Measurements from ENCODE around the gene UGT2B10.
"Not testable (repeated sequence)": the region's sequence is repeated elsewhere in the genome, so short reads cannot be mapped to it uniquely, and the experiment has no call there.

UGT2B10 gene

DNA sequence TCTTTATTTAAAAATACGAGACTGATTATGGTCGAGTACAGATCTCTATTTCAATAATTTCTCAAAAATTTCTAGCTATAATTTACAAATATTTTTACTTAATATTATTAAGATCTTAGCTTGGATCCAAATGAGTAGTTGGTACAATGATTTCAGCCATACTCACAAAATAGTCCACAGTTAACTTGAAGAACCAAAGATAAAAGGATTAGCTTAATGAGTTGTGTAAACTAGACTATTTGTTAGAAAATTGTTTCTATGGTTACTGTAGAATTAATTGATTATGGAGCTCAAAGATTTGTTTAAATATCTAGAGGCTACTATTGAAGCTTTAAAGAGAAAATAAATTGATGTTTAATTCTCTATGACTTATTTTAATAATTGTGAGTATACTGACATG lies 1.6 kb downstream of the UGT2B10 start:
- no peaks in the 10 kb centered on the region for H3K9me3 ChIP-seq (ENCODE audit: control insufficient read depth, low read length)
- H3K36me3 ChIP-seq (ENCODE audit: control insufficient read depth, insufficient read depth, low read length): no peaks in the 10 kb centered on the region
- H3K4me1 ChIP-seq (ENCODE audit: control insufficient read depth, insufficient read depth, low read length): no peaks in the 10 kb centered on the region
- H3K27me3 ChIP-seq (ENCODE audit: control insufficient read depth, insufficient read depth, low read length, poor library complexity, severe bottlenecking): no peaks in the 10 kb centered on the region
- H3K4me3 ChIP-seq (ENCODE audit: insufficient read depth, low read depth, low read length): no peak overlapping the region
- no peak overlapping the region for H3K27ac ChIP-seq (ENCODE audit: insufficient read depth, low read depth, low read length, poor library complexity, severe bottlenecking)
- WGBS, 2 experiments: no CpG with 5 or more reads among the region's 2 CpGs

DNA sequence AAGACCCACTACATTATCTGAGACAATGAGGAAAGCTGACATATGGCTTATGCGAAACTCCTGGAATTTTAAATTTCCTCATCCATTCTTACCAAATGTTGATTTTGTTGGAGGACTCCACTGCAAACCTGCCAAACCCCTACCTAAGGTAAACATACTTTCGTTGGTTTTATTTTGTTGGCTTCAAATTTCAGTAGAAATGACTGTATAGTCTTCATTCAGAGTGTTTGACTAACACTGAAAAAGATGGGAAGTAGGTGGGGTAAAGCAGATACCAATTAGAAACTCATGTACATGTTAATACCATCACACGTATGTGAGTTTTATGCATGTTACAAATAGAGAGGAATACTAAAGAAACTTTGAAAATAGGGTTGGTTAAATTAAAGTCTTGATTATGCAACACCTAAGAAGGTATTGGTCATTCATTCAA lies 2.3 kb downstream of the UGT2B10 start:
- WGBS, 2 experiments: 75 to 100% methylated on average over 1 to 2 of the region's 3 CpGs
- H3K4me1 ChIP-seq (ENCODE audit: control insufficient read depth, insufficient read depth, low read length); H3K27me3 ChIP-seq (ENCODE audit: control insufficient read depth, insufficient read depth, low read length, poor library complexity, severe bottlenecking); H3K4me3 ChIP-seq (ENCODE audit: insufficient read depth, low read depth, low read length); H3K27ac ChIP-seq (ENCODE audit: insufficient read depth, low read depth, low read length, poor library complexity, severe bottlenecking); H3K9me3 ChIP-seq (ENCODE audit: control insufficient read depth, low read length); H3K36me3 ChIP-seq (ENCODE audit: control insufficient read depth, insufficient read depth, low read length): not testable (repeated sequence)

DNA sequence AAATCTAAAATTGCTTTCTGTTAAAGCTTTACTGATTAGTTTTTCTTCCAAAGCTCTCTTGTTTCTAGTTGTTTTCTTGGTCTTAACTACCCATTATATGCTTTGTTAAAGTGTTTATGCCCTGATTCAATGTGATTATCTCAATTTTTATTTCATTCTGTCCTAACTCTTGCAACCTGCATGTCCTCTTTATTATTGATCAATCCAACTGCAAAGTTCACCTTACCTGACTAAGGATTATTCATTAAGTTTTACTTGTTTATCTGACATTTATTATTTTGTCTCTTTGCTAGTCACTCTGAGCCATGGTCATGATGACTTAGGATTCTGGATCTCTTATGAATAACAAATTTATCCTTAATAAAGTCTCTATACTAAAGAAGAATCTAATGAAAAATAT lies 15.8 kb downstream of the UGT2B10 start:
- Histone ChIP-seq H3K9me3 (ENCODE audit: control insufficient read depth, low read length) (no peaks in the 10 kb centered on the region), H3K36me3 (ENCODE audit: control insufficient read depth, insufficient read depth, low read length) (no peaks in the 10 kb centered on the region), H3K4me1 (ENCODE audit: control insufficient read depth, insufficient read depth, low read length) (no peaks in the 10 kb centered on the region), H3K27ac (ENCODE audit: insufficient read depth, low read depth, low read length, poor library complexity, severe bottlenecking) (no peak overlapping the region), H3K4me3 (ENCODE audit: insufficient read depth, low read depth, low read length) (no peak overlapping the region), H3K27me3 (ENCODE audit: control insufficient read depth, insufficient read depth, low read length, poor library complexity, severe bottlenecking) (no peaks in the 10 kb centered on the region)

DNA sequence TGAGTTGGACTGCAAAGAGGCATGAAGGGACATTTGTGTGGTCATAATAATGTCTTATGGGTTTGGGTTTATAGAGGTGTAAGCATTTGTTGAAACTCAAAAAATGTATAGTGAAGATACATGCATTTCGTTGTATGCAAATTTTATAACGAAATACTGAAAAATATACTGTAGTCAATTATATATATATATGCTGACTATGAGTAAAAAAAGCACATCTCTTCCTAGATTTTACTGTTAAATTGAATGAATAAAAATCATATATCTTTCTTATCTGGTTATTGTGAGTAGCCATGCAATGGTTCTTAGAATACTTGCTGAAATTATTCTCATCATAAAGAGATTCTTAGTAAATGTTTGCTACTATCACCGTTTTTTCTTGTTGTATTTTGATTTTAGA lies 34.5 kb downstream of the UGT2B10 start:
- no peaks in the 10 kb centered on the region for H3K36me3 ChIP-seq (ENCODE audit: control insufficient read depth, insufficient read depth, low read length)
- 89 to 100% methylated on average over 1 of the region's 3 CpGs for WGBS, 2 experiments
- H3K4me3 ChIP-seq (ENCODE audit: insufficient read depth, low read depth, low read length): no peak overlapping the region
- H3K4me1 ChIP-seq (ENCODE audit: control insufficient read depth, insufficient read depth, low read length): no peaks in the 10 kb centered on the region
- no peak overlapping the region for H3K27ac ChIP-seq (ENCODE audit: insufficient read depth, low read depth, low read length, poor library complexity, severe bottlenecking)
- H3K27me3 ChIP-seq (ENCODE audit: control insufficient read depth, insufficient read depth, low read length, poor library complexity, severe bottlenecking): no peaks in the 10 kb centered on the region
- no peaks in the 10 kb centered on the region for H3K9me3 ChIP-seq (ENCODE audit: control insufficient read depth, low read length)

DNA sequence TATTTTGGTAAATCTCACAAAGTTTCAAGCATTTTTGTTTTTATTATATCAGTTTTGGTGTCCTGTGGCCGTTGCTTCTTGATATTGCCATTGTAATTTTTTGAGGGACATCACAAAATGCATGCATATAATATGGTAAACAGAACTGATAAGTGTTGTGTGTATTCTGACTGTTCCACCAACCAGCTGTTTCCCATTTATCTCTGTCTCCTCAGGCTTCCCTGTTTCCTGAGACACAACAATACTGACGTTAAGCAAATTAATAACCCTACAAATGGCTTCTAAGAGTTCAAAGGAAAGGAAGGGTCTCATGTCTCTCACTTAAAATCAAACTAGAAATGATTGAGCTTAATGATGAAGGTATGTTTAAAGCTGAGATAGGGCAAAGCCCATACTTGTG lies 40.0 kb downstream of the UGT2B10 start:
- H3K9me3 ChIP-seq (ENCODE audit: control insufficient read depth, low read length): no peaks in the 10 kb centered on the region
- H3K4me3 ChIP-seq (ENCODE audit: insufficient read depth, low read depth, low read length): no peak overlapping the region
- H3K36me3 ChIP-seq (ENCODE audit: control insufficient read depth, insufficient read depth, low read length): no peaks in the 10 kb centered on the region
- H3K27me3 ChIP-seq (ENCODE audit: control insufficient read depth, insufficient read depth, low read length, poor library complexity, severe bottlenecking): no peaks in the 10 kb centered on the region
- 90 to 94% methylated on average over 2 of the region's 2 CpGs for WGBS, 2 experiments
- H3K27ac ChIP-seq (ENCODE audit: insufficient read depth, low read depth, low read length, poor library complexity, severe bottlenecking): no peak overlapping the region
- H3K4me1 ChIP-seq (ENCODE audit: control insufficient read depth, insufficient read depth, low read length): no peaks in the 10 kb centered on the region

DNA sequence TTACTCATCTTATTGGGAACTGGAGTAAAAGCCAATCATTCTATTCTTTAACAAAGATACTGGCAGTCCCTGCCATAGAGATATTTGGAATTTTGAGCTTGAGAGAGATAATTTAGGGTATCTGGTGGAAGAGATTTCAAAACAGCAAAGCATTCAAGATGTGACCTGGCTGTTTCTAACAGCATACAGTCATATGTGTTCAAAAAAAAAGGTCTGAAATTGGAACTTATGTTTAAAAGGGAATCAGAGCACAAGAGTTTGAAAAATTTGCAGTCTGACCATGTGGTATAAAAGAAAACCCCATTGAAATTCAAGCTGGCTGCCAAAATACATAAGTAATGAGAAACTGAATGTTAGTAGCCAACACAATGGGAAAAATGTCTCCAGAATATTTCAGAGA lies 42.2 kb downstream of the UGT2B10 start:
- no peaks in the 10 kb centered on the region for H3K9me3 ChIP-seq (ENCODE audit: control insufficient read depth, low read length)
- no peak overlapping the region for H3K4me3 ChIP-seq (ENCODE audit: insufficient read depth, low read depth, low read length)
- H3K36me3 ChIP-seq (ENCODE audit: control insufficient read depth, insufficient read depth, low read length): no peaks in the 10 kb centered on the region
- no peaks in the 10 kb centered on the region for H3K27me3 ChIP-seq (ENCODE audit: control insufficient read depth, insufficient read depth, low read length, poor library complexity, severe bottlenecking)
- H3K27ac ChIP-seq (ENCODE audit: insufficient read depth, low read depth, low read length, poor library complexity, severe bottlenecking): no peak overlapping the region
- no peaks in the 10 kb centered on the region for H3K4me1 ChIP-seq (ENCODE audit: control insufficient read depth, insufficient read depth, low read length)

DNA sequence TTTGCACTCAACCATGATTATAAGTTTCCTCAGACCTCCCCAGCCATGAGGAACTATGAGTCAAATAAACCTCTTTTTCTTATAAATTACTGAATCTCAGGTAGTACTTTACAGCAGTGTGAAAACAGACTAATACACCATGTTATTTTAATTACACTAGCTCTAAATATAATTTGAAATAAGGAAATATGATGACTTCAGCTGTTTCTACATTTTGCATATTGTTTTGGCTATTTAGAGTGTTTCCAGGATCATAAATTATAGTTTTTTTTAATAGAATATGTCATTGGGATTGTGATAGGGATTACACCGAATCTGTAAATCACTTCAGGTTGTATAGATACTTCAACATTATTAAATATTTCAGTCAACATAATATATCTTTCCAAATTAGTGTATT lies 43.9 kb downstream of the UGT2B10 start:
- Histone ChIP-seq H3K9me3 (ENCODE audit: control insufficient read depth, low read length) (no peaks in the 10 kb centered on the region), H3K27me3 (ENCODE audit: control insufficient read depth, insufficient read depth, low read length, poor library complexity, severe bottlenecking) (no peaks in the 10 kb centered on the region), H3K36me3 (ENCODE audit: control insufficient read depth, insufficient read depth, low read length) (no peaks in the 10 kb centered on the region), H3K4me3 (ENCODE audit: insufficient read depth, low read depth, low read length) (no peak overlapping the region), H3K27ac (ENCODE audit: insufficient read depth, low read depth, low read length, poor library complexity, severe bottlenecking) (no peak overlapping the region), H3K4me1 (ENCODE audit: control insufficient read depth, insufficient read depth, low read length) (no peaks in the 10 kb centered on the region)
- 100% methylated on average over 1 of the region's 1 CpG; no CpG with 5 or more reads in 1 of the 2 experiments for WGBS, 2 experiments

DNA sequence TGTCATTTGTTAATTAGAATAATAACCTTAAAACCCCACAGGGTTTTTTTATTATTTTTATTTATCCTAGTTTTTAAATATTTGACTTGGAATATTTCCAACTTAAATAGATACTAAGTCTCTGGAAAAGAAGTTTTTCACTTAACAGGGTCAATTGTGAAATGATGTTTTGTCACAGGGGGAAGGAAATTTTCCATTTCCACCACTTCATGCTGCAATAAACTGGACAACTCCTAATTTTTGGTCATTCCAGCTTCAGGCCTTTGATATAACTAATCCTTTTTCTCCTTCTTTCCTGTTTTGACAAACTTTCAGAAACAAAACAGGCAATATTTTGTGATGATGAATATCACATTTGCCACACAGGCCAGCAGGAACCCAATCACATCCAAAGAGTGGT lies 45.3 kb downstream of the UGT2B10 start:
- Histone ChIP-seq H3K27me3 (ENCODE audit: control insufficient read depth, insufficient read depth, low read length, poor library complexity, severe bottlenecking) (no peaks in the 10 kb centered on the region), H3K36me3 (ENCODE audit: control insufficient read depth, insufficient read depth, low read length) (no peaks in the 10 kb centered on the region), H3K4me3 (ENCODE audit: insufficient read depth, low read depth, low read length) (no peak overlapping the region), H3K9me3 (ENCODE audit: control insufficient read depth, low read length) (no peaks in the 10 kb centered on the region), H3K4me1 (ENCODE audit: control insufficient read depth, insufficient read depth, low read length) (no peaks in the 10 kb centered on the region), H3K27ac (ENCODE audit: insufficient read depth, low read depth, low read length, poor library complexity, severe bottlenecking) (no peak overlapping the region)

DNA sequence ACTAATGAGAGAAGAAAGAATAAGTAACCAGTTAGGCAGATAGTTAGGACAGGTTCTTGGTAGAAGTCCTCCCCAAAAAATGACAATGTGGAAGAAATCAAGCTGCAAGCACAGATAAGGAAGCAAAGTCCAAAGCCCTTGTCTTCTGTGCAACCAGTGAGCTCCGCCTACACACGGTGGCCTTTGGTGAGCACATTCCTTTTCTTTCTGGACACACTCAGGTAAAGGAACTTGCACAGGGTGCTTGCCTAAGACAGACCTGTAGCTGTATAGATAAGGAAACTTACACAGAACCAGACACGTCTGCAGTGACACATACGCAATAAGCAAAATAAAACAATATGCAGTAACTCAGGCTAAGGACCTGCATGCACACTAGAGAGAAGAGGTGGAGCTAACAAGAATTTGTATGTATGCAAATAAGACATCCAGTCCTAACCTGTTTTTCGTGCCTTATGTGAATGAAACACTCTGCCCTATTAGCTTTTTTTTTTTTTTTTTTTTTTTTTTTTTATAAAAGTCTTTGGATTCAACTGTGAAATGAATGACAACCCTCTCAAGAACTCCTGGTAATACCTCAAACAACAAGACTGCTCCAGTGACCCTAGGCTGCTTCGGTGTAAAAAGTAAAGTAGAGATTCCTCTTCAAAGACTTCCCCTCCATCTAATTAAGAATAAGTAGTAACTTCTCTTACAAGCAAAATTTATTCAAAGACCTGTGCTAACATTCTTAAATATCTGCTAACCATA lies 48.8 kb downstream of the UGT2B10 start:
- H3K27ac ChIP-seq (ENCODE audit: insufficient read depth, low read depth, low read length, poor library complexity, severe bottlenecking): no peak overlapping the region
- WGBS, 2 experiments: 94 to 96% methylated on average over 5 of the region's 6 CpGs
- no peaks in the 10 kb centered on the region for H3K36me3 ChIP-seq (ENCODE audit: control insufficient read depth, insufficient read depth, low read length)
- no peaks in the 10 kb centered on the region for H3K27me3 ChIP-seq (ENCODE audit: control insufficient read depth, insufficient read depth, low read length, poor library complexity, severe bottlenecking)
- H3K4me1 ChIP-seq (ENCODE audit: control insufficient read depth, insufficient read depth, low read length): no peaks in the 10 kb centered on the region
- H3K4me3 ChIP-seq (ENCODE audit: insufficient read depth, low read depth, low read length): no peak overlapping the region
- H3K9me3 ChIP-seq (ENCODE audit: control insufficient read depth, low read length): no peaks in the 10 kb centered on the region

DNA sequence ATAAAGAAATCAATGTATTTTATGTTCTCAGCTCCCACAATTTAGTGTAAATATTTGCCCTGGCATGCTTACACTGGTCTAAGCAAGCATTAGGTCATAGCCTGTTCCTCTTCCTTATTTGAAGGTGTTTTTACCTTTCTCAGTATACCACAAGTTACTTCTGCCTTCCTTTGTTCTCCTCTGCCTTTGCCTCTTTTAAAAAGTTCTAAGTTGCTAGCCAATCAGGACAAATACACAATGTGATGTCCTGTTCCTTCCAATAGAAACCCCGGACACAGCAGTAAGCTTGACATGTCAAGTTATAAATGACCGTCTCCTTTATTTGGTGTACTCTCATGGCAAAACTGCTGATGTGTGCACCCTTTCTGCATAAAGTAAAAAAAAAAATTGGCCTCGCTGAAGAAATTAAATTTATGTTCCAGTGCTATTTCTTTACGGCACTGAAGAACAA lies 49.4 kb downstream of the UGT2B10 start:
- no peaks in the 10 kb centered on the region for H3K9me3 ChIP-seq (ENCODE audit: control insufficient read depth, low read length)

DNA sequence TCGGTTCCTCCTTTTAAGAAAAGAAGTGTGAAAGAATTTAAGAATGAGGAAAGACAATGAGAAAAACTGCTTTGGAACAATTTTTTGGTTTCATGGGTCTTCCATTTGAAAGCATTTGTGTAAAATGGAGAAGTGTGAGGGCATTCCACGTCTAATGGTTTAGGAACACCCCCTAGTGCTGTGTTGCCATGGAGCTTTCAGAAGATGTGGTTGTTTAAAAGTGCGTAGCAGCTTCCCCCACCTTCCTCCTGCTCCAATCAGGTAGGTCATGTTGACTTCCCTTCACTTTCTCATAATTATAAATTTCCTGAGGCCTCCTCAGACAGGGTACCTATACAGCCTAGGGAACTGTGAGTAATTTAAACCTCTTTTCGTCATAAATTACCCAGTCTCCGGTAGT lies 50.0 kb downstream of the UGT2B10 start:
- H3K36me3 ChIP-seq (ENCODE audit: control insufficient read depth, insufficient read depth, low read length): no peaks in the 10 kb centered on the region
- no peak overlapping the region for H3K27ac ChIP-seq (ENCODE audit: insufficient read depth, low read depth, low read length, poor library complexity, severe bottlenecking)
- no peaks in the 10 kb centered on the region for H3K9me3 ChIP-seq (ENCODE audit: control insufficient read depth, low read length)
- no peaks in the 10 kb centered on the region for H3K27me3 ChIP-seq (ENCODE audit: control insufficient read depth, insufficient read depth, low read length, poor library complexity, severe bottlenecking)
- no peaks in the 10 kb centered on the region for H3K4me1 ChIP-seq (ENCODE audit: control insufficient read depth, insufficient read depth, low read length)
- WGBS, 2 experiments: 79 to 86% methylated on average over 5 of the region's 5 CpGs
- H3K4me3 ChIP-seq (ENCODE audit: insufficient read depth, low read depth, low read length): no peak overlapping the region

More for the DNA sequence above, 49.4 kb downstream of the UGT2B10 start:
- Histone ChIP-seq H3K4me3 (ENCODE audit: insufficient read depth, low read depth, low read length) (no peak overlapping the region), H3K27ac (ENCODE audit: insufficient read depth, low read depth, low read length, poor library complexity, severe bottlenecking) (no peak overlapping the region), H3K4me1 (ENCODE audit: control insufficient read depth, insufficient read depth, low read length) (no peaks in the 10 kb centered on the region), H3K36me3 (ENCODE audit: control insufficient read depth, insufficient read depth, low read length) (no peaks in the 10 kb centered on the region), H3K27me3 (ENCODE audit: control insufficient read depth, insufficient read depth, low read length, poor library complexity, severe bottlenecking) (no peaks in the 10 kb centered on the region)
- 92 to 97% methylated on average over 4 of the region's 4 CpGs for WGBS, 2 experiments

Data from ectodermal cell (in vitro differentiated cells).